ENCODE results near the gene LRP3. TPM values are rescaled to one million over a fixed set of nuclear protein-coding genes. Genes with fewer than 3 reads are reported as not detected.

Gene LRP3
- total and polyA plus RNA-seq, 2 of the 13 experiments (the other 11 are each of a cell fraction or from before 2014, with no cell fraction given), result 17.6 to 51.6 TPM

DNA sequence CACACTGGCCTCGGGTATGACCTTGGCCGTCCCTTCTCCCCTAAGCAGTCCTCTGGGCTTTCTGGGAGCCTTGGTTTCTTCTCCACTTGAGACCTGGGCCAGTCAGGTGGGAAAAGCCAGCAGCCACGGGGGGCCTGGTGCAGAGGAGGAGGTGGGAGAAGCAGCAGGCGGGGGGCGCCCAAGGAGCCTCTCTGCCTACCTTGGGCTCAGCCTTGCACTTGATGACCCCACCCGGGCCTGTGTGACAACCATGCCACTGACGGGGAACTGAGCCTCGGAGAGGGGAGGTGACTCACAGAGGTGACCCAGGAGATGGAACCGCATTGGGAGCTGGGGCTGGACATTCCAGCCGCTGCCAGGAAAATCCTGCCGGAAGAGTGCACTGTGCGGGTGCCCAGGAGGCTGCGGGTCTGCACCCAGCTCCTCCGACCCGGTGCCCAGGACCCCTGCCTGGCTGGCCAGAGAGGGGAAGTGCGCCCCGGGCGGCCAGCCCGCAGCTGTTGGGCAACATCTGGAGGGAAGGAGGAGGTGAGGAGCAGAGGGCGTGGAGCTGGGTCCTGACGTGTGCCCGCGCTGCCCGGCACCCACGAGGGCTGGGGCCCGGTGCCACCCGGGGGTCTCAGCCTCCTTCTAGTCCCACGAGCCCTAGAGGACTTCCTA, 55.0 kb downstream of the LRP3 start (continued):
- TF ChIP-seq ZSCAN31 (CRISPR knock-in tag; IDR thresholded peaks at IDR 0.05; ENCODE audit: low read depth), result 0 out of 2 replicates have a peak, but pooled peaks have one; percentile 33
- TF ChIP-seq AGO2 (optimal IDR thresholded peaks at IDR 0.05; ENCODE audit: low read depth, low read length), result peak; percentile 22
- TF ChIP-seq, protein P1, sequence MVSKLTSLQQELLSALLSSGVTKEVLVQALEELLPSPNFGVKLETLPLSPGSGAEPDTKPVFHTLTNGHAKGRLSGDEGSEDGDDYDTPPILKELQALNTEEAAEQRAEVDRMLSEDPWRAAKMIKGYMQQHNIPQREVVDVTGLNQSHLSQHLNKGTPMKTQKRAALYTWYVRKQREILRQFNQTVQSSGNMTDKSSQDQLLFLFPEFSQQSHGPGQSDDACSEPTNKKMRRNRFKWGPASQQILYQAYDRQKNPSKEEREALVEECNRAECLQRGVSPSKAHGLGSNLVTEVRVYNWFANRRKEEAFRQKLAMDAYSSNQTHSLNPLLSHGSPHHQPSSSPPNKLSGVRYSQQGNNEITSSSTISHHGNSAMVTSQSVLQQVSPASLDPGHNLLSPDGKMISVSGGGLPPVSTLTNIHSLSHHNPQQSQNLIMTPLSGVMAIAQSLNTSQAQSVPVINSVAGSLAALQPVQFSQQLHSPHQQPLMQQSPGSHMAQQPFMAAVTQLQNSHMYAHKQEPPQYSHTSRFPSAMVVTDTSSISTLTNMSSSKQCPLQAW (CRISPR knock-in tag; IDR thresholded peaks at IDR 0.05), result 0 out of 2 replicates have a peak, but pooled peaks have one; percentile 5
- TF ChIP-seq MED1 (CRISPR knock-in tag; IDR thresholded peaks at IDR 0.05), result peak; percentile 39; the same call in 1 of the 2 replicates
- TF ChIP-seq, protein P2, sequence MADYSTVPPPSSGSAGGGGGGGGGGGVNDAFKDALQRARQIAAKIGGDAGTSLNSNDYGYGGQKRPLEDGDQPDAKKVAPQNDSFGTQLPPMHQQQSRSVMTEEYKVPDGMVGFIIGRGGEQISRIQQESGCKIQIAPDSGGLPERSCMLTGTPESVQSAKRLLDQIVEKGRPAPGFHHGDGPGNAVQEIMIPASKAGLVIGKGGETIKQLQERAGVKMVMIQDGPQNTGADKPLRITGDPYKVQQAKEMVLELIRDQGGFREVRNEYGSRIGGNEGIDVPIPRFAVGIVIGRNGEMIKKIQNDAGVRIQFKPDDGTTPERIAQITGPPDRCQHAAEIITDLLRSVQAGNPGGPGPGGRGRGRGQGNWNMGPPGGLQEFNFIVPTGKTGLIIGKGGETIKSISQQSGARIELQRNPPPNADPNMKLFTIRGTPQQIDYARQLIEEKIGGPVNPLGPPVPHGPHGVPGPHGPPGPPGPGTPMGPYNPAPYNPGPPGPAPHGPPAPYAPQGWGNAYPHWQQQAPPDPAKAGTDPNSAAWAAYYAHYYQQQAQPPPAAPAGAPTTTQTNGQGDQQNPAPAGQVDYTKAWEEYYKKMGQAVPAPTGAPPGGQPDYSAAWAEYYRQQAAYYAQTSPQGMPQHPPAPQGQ (CRISPR knock-in tag; IDR thresholded peaks at IDR 0.05; ENCODE audit: borderline replicate concordance), result no peak
- no peak for TF ChIP-seq HNRNPUL1 (IDR thresholded peaks at IDR 0.05; ENCODE audit: low read depth, low read length)
- TF ChIP-seq, protein P3, sequence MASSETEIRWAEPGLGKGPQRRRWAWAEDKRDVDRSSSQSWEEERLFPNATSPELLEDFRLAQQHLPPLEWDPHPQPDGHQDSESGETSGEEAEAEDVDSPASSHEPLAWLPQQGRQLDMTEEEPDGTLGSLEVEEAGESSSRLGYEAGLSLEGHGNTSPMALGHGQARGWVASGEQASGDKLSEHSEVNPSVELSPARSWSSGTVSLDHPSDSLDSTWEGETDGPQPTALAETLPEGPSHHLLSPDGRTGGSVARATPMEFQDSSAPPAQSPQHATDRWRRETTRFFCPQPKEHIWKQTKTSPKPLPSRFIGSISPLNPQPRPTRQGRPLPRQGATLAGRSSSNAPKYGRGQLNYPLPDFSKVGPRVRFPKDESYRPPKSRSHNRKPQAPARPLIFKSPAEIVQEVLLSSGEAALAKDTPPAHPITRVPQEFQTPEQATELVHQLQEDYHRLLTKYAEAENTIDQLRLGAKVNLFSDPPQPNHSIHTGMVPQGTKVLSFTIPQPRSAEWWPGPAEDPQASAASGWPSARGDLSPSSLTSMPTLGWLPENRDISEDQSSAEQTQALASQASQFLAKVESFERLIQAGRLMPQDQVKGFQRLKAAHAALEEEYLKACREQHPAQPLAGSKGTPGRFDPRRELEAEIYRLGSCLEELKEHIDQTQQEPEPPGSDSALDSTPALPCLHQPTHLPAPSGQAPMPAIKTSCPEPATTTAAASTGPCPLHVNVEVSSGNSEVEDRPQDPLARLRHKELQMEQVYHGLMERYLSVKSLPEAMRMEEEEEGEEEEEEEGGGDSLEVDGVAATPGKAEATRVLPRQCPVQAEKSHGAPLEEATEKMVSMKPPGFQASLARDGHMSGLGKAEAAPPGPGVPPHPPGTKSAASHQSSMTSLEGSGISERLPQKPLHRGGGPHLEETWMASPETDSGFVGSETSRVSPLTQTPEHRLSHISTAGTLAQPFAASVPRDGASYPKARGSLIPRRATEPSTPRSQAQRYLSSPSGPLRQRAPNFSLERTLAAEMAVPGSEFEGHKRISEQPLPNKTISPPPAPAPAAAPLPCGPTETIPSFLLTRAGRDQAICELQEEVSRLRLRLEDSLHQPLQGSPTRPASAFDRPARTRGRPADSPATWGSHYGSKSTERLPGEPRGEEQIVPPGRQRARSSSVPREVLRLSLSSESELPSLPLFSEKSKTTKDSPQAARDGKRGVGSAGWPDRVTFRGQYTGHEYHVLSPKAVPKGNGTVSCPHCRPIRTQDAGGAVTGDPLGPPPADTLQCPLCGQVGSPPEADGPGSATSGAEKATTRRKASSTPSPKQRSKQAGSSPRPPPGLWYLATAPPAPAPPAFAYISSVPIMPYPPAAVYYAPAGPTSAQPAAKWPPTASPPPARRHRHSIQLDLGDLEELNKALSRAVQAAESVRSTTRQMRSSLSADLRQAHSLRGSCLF (CRISPR knock-in tag; IDR thresholded peaks at IDR 0.05; ENCODE audit: borderline replicate concordance), result no peak
- no peak for TF ChIP-seq GATAD2A (CRISPR knock-in tag; IDR thresholded peaks at IDR 0.05)
- TF ChIP-seq, protein P4, sequence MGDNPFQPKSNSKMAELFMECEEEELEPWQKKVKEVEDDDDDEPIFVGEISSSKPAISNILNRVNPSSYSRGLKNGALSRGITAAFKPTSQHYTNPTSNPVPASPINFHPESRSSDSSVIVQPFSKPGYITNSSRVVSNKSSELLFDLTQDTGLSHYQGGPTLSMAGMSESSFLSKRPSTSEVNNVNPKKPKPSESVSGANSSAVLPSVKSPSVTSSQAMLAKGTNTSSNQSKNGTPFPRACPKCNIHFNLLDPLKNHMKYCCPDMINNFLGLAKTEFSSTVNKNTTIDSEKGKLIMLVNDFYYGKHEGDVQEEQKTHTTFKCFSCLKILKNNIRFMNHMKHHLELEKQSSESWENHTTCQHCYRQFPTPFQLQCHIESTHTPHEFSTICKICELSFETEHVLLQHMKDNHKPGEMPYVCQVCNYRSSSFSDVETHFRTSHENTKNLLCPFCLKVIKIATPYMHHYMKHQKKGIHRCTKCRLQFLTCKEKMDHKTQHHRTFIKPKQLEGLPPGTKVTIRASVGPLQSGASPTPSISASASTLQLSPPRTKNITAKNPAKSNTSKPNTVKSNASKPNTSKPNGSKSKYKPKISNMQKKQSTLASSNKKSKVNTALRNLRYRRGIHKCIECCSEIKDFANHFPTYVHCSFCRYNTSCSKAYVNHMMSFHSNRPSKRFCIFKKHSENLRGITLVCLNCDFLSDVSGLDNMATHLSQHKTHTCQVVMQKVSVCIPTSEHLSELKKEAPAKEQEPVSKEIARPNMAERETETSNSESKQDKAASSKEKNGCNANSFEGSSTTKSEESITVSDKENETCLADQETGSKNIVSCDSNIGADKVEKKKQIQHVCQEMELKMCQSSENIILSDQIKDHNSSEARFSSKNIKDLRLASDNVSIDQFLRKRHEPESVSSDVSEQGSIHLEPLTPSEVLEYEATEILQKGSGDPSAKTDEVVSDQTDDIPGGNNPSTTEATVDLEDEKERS (CRISPR knock-in tag; IDR thresholded peaks at IDR 0.05), result 0 out of 2 replicates have a peak, but pooled peaks have one; percentile 6
- TF ChIP-seq FOSL1 (CRISPR knock-in tag; IDR thresholded peaks at IDR 0.05; ENCODE audit: borderline replicate concordance), result peak; percentile 6; the same call in 1 of the 2 replicates
- peak; percentile 0; the same call in 1 of the 2 replicates for TF ChIP-seq ESRRA (CRISPR knock-in tag; IDR thresholded peaks at IDR 0.05; ENCODE audit: low read depth)
- TF ChIP-seq ZNF12 (CRISPR knock-in tag; IDR thresholded peaks at IDR 0.05), result no peak
- no peak for TF ChIP-seq SRY (CRISPR knock-in tag; IDR thresholded peaks at IDR 0.05)
- TF ChIP-seq, protein P5, sequence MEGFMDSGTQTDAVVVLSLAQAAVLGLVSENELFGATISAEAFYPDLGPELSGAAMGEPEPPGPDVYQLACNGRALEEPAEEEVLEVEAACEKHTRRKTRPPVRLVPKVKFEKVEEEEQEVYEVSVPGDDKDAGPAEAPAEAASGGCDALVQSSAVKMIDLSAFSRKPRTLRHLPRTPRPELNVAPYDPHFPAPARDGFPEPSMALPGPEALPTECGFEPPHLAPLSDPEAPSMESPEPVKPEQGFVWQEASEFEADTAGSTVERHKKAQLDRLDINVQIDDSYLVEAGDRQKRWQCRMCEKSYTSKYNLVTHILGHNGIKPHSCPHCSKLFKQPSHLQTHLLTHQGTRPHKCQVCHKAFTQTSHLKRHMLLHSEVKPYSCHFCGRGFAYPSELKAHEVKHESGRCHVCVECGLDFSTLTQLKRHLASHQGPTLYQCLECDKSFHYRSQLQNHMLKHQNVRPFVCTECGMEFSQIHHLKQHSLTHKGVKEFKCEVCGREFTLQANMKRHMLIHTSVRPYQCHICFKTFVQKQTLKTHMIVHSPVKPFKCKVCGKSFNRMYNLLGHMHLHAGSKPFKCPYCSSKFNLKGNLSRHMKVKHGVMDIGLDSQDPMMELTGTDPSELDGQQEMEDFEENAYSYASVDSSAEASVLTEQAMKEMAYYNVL (CRISPR knock-in tag; IDR thresholded peaks at IDR 0.05; ENCODE audit: borderline replicate concordance), result no peak
- TF ChIP-seq HMGA1 (CRISPR knock-in tag; conservative IDR thresholded peaks at IDR 0.05), result no peak
